Keratinocyte (primary cell): ENCODE results near the gene CCDC85C.

Source experiments
- CTCF ChIP-seq, 3 experiments: IDR thresholded peaks in 1 of 3; conservative IDR thresholded peaks in 1 of 3; optimal IDR thresholded peaks in 1 of 3; 2 replicates in 2 of 3; 3 replicates in 1 of 3; pipeline versions ENCODE3 to v1.5.1; 2011; ENCODE audit warnings: low read length in 3 of 3, mild to moderate bottlenecking in 3 of 3, moderate library complexity in 2 of 3, control low read depth in 1 of 3, inconsistent platforms in 1 of 3; ENCODE audit not compliant: insufficient read depth in 2 of 3; ENCODE audit errors: extremely low read depth in 1 of 3
- EZH2 ChIP-seq: IDR thresholded peaks from one replicate; pipeline ENCODE4 v1.6.1; 2012; ENCODE audit warnings: inconsistent platforms, mild to moderate bottlenecking, low read length, moderate library complexity

- TF ChIP-seq CTCF (optimal IDR thresholded peaks at IDR 0.05 in 1 of 3, IDR thresholded peaks at IDR 0.05 in 1 of 3, conservative IDR thresholded peaks at IDR 0.05 in 1 of 3; ENCODE audit: extremely low read depth in 1 of 3, insufficient read depth in 2 of 3, low read length in 3 of 3) (no peak), EZH2 (no peak)
Measured at GRCh38 chr14:99649643-99650042, 45.6 kb upstream of the CCDC85C start.
